AG04449 (cell line): ENCODE measurements around the gene PDE7B.

Experiments used
- CTCF ChIA-PET: fragments of 350-600 bp; formaldehyde crosslinking; extraction: SDS; loops from one replicate; lab custom pipeline; 2021; ENCODE audit warnings: antibody characterized with exemption; lab: Yijun Ruan, JAX
- POLR2A ChIA-PET: fragments of 400-600, 350-600 bp; formaldehyde crosslinking; extraction: SDS; loops from one replicate; lab custom pipeline; 2020; ENCODE audit warnings: antibody characterized with exemption, inconsistent platforms; lab: Yijun Ruan, JAX
- DNase-seq: peaks from one replicate; pipeline ENCODE4 v3.0.0-alpha.2; 2010; ENCODE audit warnings: low read depth, low spot score
- H3K4me3 ChIP-seq: 2 replicates; pipeline ENCODE4 v1.5.1; 2011; ENCODE audit warnings: low read depth, mild to moderate bottlenecking, control low read depth, low read length
- TF ChIP-seq, protein P1 (sequence below): IDR thresholded peaks from one replicate; pipeline ENCODE4 v1.5.1; 2011; ENCODE audit warnings: mild to moderate bottlenecking, moderate library complexity, low read length, control low read depth, inconsistent platforms; ENCODE audit not compliant: insufficient read depth; ENCODE audit errors: missing control alignments

The PDE7B gene

DNA sequence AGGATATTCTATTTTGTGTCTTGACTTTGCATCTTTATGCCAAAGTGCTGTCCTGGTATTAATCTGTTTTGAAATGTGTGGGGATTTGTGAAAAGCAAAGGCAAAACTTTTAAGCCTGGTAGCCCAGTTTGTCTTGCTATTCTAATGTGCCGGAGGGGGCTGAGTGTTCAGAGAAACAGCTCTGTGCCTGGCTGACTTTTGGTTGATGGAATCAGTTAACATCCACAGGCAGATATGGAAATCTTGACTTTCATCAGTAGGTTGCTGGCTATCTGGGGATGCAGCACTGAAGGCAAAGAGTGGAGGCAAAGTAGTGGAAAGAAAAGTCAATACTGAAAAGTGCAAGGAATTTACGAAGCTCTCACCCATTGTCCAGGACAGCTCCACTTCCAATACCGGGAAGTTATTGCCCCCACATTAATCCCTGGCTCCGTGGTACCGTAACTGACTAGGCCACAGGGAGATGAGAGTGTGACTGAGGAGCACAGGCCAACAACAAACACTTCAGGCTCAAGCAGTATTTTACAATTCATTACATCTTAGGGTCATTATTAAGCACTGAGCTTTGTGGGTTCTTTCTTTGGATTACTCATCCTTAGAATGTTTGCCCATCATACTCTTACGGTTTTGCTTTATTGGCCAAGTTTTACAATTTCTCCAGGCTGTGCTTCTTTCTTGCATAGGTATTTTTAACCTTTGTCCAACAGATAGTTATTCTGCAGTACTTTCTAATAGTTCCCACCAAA lies 234.0 kb downstream of the PDE7B start:
- no peak for DNase-seq
- TF ChIP-seq, protein P1, sequence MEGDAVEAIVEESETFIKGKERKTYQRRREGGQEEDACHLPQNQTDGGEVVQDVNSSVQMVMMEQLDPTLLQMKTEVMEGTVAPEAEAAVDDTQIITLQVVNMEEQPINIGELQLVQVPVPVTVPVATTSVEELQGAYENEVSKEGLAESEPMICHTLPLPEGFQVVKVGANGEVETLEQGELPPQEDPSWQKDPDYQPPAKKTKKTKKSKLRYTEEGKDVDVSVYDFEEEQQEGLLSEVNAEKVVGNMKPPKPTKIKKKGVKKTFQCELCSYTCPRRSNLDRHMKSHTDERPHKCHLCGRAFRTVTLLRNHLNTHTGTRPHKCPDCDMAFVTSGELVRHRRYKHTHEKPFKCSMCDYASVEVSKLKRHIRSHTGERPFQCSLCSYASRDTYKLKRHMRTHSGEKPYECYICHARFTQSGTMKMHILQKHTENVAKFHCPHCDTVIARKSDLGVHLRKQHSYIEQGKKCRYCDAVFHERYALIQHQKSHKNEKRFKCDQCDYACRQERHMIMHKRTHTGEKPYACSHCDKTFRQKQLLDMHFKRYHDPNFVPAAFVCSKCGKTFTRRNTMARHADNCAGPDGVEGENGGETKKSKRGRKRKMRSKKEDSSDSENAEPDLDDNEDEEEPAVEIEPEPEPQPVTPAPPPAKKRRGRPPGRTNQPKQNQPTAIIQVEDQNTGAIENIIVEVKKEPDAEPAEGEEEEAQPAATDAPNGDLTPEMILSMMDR = no peak
- ChIA-PET CTCF (interaction anchor here (1.0 to 1.4 kb wide), 3 partner anchors 14 to 147 kb away, joined by 3 read pairs; no protein-coding TSS in a partner anchor), POLR2A (interaction anchor here (0.6 kb wide), 1 partner anchor 40 kb away, joined by 3 read pairs; no protein-coding TSS in a partner anchor)
- H3K4me3 ChIP-seq = no peak overlapping the region

DNA sequence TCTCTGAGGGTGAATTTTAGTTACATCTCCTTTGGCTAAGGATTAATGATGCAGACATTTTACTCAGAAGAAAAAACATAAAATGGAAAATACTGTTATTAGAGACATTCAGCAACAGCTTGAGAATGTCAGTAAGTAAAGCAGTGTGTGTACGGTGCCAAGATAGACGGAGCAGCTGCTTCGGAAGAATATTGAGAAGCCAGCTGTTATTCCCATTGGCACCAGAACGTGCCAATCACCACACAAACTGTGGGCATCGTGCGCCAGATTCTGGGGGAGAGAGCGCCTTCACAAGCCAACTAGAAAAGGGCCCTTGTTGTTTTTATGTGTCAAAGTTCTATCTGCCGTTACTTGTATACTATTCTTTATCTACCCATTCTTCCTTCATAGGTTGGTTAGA lies 235.2 kb downstream of the PDE7B start:
- POLR2A ChIA-PET = no interaction called here
- TF ChIP-seq, protein P1 = no peak
- CTCF ChIA-PET = interaction anchor here (1.0 to 1.4 kb wide), 2 partner anchors 15 to 139 kb away, joined by 3 read pairs; no protein-coding TSS in a partner anchor
- H3K4me3 ChIP-seq = no peak overlapping the region
- DNase-seq = no peak

DNA sequence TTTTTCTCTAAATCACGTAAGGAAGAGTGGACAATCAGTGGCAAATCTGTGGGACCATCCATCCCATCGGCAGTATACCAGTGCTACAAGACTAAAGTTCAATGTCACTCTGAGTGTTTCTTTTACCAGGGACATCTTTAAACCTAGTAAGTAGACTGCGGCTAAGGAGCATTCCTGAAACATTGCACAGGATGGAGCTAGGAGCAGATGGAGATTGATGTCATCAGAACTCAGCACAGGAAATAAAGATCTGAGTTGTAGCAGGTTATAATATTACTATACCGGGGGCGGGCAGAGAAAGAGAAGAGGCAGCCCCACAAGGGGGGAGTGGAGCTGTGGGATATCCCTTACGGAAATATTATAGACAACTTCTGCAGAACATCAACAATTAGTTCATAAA lies 236.5 kb downstream of the PDE7B start:
- no peak overlapping the region for H3K4me3 ChIP-seq
- CTCF ChIA-PET = no interaction called here
- POLR2A ChIA-PET = interaction anchor here (0.6 kb wide), 1 partner anchor 589 kb away, joined by 3 read pairs; no protein-coding TSS in a partner anchor

DNA sequence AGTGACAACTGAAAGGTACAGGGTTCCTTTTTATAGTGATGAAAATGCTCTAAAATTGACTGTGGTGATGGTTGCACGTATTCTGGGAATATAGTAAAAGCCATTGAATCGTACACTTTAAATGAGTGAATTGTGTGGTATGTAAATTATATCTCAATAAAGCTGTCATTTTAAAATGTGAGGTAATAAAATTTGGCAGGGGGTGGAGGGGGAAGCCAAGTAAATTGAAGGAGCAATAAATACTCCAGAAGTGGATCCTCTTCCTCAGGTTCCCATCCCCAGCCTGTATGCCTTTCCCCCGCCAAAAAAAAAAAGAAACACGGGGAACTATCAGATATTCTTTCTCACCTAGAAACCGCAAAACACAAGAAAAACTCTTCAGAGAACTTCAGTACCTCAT lies 237.2 kb downstream of the PDE7B start:
- TF ChIP-seq, protein P1 = no peak
- no peak for DNase-seq
- CTCF ChIA-PET = no interaction called here
- POLR2A ChIA-PET = no interaction called here
- H3K4me3 ChIP-seq = no peak overlapping the region

More for the DNA sequence above, 236.5 kb downstream of the PDE7B start:
- TF ChIP-seq, protein P1 = no peak
- peak; percentile 49 for DNase-seq

DNA sequence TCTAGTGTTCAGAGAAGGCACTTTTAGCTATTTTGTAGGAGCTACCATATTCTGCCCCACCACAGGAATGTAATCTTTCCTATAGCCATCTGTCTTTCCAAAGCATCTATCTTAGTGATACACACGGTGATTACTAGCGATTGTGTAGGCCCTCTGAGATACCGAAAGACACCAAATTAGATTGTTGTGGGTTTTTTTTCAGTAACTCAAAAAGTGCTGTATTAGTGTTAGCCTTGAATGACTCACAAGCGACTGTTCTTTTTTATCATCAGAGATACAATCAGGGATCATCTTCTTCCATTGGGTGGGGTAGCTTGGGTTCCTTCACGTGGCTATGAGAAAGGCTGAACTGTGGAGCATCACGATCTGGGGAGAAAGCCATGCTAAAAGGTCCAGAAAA lies 238.4 kb downstream of the PDE7B start:
- CTCF ChIA-PET = no interaction called here
- POLR2A ChIA-PET = no interaction called here

DNA sequence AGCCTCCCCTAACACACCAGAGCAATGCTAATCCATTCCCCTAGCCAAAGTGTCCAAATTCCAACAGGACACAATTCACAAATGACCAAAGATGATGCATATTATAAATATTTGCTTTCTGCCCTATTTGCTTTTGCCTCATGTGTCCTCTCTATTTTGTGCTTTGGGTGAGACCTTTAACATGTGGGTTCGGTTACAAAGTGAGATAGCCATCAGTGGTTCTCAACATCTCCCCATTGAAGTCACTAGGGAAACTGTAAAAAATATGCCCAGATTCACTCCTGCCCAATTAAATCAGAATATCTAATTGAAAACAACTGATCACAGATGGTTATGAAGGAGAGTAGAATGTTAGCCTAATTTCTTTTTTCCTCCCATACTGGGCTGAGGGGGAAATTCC lies 239.4 kb downstream of the PDE7B start:
- TF ChIP-seq, protein P1 = no peak
- H3K4me3 ChIP-seq = no peak overlapping the region
- CTCF ChIA-PET = no interaction called here
- POLR2A ChIA-PET = no interaction called here
- DNase-seq = no peak

More for the DNA sequence above, 238.4 kb downstream of the PDE7B start:
- no peak overlapping the region for H3K4me3 ChIP-seq
- DNase-seq = no peak
- TF ChIP-seq, protein P1 = no peak
